Measurements from ENCODE around the gene SND1. TPM values are rescaled to one million over a fixed set of nuclear protein-coding genes. Genes with fewer than 3 reads are reported as not detected.

The SND1 gene
- total RNA-seq, 2 donors from 2014 or later: 131 to 135 TPM

DNA sequence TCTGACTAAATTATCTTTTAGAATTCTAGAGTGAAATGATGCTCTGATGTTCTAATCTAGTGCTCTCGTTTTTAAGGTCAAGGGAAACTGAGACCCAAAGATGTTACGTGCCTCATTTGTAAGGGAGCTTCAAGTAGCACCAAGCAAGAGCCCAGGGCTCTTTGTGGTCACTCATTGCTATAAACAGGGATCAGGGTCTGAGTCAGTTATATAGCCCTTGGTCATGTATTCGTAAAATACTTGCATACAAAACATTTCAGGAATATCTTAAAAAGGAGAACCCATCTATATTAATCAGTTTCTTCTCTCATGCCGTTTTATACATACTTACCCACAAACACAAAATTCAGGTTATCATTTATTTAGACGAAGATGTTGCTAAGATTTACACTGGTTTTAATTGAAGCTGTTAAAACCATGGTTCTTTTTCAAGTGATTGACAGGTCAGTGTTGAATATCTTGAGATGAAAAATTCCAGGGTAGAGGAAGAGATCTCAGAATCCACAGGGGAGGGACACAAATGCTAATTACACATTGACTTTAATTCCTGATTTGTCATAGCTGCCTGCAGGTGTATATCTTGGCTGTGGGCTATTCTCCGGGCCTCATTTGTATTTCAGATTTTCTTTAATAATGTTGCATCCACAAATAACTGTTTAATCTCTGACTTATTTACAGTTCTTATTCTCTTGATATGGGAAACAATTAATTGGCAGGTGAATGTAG is 188.4 kb downstream of the SND1 start:
- intact Hi-C loops (cut with DNase I): no loop called here
- no peak for DNase-seq (ENCODE audit: low spot score)

GRCh38 chr7:127844165-127844564 is 192.2 kb downstream of the SND1 start:
- no peak for DNase-seq (ENCODE audit: low spot score)
- intact Hi-C loops (cut with DNase I): no loop called here

GRCh38 chr7:127844707-127845331 is 192.8 kb downstream of the SND1 start:
- no peak for DNase-seq (ENCODE audit: low spot score)
- intact Hi-C loops (cut with DNase I): no loop called here

GRCh38 chr7:127845522-127846214 is 193.7 kb downstream of the SND1 start:
- intact Hi-C loops (cut with DNase I): no loop called here
- DNase-seq (ENCODE audit: low spot score): no peak

GRCh38 chr7:127847641-127848040 is 195.6 kb downstream of the SND1 start:
- intact Hi-C loops (cut with DNase I): no loop called here
- DNase-seq (ENCODE audit: low spot score): no peak

DNA sequence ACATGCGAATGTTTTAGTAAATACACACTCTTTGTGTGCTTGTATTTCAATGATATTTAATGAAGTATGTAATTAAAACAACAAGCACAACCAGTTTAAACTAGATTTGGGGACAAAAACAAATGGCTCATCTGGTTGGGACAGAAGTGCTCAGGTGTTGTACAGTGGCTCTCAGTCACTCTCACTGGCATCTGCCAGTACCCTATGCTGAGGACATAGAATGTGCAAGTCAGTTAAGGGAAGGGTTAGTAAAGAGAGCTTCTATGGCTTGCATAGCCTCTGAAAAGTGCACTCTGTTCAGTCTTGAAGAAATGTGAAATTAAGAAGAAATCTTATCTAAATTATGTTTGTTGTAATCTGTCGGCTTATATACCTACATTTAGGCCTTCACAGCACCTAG is 196.2 kb downstream of the SND1 start:
- DNase-seq (ENCODE audit: low spot score): no peak
- intact Hi-C loops (cut with DNase I): no loop called here

DNA sequence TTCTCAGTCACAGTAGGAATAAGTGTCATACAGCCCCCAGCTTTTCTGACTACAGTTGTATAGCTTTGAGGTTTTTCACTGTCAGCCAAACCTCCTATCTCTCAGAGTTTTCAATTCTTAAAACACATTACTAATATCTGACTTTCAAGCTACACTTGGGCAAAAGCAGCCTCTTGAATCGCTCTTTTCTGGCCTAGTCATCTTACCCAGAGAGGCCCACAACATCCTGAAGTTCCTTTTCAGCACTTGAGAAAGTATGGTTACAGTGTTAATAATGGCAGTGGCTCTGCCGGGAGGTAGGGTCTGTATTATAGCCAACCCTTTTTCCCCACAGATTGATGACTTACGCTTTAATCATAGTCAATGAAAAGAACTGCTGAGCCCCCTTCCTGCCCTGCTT is 198.2 kb downstream of the SND1 start:
- intact Hi-C loops (cut with DNase I): no loop called here
- no peak for DNase-seq (ENCODE audit: low spot score)

- DNase-seq (ENCODE audit: low spot score): no peak
- intact Hi-C loops (cut with DNase I): no loop called here
Observed at GRCh38 chr7:127854383-127854782, 202.4 kb downstream of the SND1 start.

- intact Hi-C loops (cut with DNase I): no loop called here
- no peak for DNase-seq (ENCODE audit: low spot score)
Observed at GRCh38 chr7:127857464-127857841, 205.5 kb downstream of the SND1 start.

DNA sequence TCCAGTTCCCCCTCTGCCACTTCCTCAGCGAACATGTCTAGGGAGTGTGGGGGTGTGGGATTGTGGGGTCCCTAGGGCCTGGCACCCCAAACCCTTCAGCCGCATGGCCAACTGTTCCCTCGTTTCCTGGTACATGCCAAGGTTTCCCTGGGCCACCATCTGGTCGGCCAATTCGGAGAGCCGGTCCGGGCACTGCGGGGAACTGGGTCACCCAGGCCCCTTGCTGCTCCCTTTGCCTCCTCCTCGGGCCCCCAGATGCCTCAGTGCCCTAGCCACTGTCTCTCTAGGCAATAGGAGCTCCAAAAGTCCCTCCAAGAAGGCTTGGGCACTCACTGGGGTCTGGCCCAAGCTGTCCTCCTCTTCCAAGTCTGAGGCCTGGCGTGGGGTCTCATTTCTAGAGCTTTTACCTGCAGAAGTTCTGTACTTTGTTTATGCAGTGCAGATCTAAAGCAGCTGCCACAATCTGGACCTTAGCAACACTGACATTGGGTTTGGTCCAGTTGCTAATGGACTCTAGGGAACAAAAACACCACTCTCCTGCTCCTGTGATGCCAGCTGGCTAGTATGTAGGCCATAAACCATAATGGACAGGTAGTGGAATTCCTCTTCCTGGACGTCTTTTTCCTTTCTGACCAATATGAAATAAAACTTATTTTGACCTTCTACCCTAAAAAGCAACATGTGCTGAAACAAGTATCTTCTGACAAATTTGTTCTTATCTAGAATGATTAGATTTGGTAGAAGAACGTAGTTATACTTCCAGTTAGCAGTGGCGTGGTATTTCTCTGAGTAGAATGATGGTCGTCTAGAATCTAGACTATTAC is 206.3 kb downstream of the SND1 start:
- intact Hi-C loops (cut with DNase I): no loop called here
- DNase-seq (ENCODE audit: low spot score): no peak

DNA sequence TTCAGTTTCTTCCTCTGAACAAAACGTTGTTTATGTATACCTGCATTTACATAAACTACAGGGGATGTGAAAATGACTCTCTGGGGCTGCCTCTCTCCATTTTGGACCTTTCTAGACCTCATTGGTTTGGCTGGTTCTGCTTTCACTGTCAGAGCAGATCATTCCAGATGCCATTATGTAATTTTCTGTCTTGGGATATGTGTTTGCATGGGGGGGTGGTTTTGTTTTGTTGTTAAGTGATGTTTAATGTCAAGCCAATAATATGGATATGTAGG is 206.9 kb downstream of the SND1 start:
- no peak for DNase-seq (ENCODE audit: low spot score)
- intact Hi-C loops (cut with DNase I): no loop called here

- intact Hi-C loops (cut with DNase I): no loop called here
- no peak for DNase-seq (ENCODE audit: low spot score)
Observed at GRCh38 chr7:127859330-127859729, 207.3 kb downstream of the SND1 start.

GRCh38 chr7:127862525-127862924 is 210.5 kb downstream of the SND1 start:
- DNase-seq (ENCODE audit: low spot score): no peak
- intact Hi-C loops (cut with DNase I): no loop called here

- DNase-seq (ENCODE audit: low spot score): no peak
- intact Hi-C loops (cut with DNase I): no loop called here
Observed at GRCh38 chr7:127863082-127863481, 211.1 kb downstream of the SND1 start.

GRCh38 chr7:127865466-127865865 is 213.5 kb downstream of the SND1 start:
- DNase-seq (ENCODE audit: low spot score): no peak
- intact Hi-C loops (cut with DNase I): no loop called here

DNA sequence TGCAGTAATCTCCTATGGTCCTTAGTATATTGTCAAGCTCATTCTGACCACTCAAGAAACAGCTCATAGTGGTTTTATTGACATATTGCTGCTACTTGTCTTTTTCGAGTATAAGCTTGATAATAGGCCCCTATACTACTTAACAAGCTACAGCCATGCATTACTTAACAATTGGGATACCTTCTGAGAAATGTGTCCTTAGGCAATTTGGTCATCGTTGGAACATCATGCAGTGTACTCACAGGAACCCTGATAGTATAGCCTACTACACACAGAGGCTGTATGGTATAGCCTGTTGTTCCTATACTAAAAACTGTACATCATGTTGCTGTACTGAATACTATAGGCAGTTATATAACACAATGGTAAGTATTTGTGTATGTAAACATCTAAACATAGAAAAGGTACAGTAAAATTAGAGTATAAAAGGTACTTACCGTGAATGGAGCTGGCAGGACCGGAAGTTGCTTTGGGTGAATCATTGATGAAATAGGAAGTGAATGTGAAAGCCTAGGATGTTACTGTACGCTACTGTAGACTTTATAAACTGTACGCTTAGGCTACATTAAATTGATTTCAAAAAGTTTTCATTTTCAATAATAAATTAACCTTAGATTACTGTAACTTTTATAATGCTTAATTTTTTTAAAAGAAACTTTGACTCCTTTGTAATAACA is 218.4 kb downstream of the SND1 start:
- intact Hi-C loops (cut with DNase I): no loop called here
- no peak for DNase-seq (ENCODE audit: low spot score)

DNA sequence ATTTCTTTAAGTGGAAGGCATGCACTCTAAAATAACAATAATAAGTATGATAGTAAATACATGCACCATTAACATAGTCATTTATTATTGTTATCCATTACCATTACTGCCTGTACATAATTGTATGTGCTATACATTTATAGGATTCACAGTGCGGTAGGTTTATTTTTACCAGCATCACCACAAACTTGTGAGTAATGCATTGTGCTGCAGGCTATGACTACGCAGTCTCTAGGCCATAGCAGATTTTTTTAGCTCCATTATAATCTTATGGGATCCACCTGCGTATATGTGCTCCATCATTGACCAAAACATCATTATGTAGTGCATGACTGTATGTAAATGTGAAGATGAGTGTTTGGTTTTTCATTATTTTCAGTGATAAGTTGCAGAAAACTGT is 219.2 kb downstream of the SND1 start:
- intact Hi-C loops (cut with DNase I): no loop called here
- no peak for DNase-seq (ENCODE audit: low spot score)

DNA sequence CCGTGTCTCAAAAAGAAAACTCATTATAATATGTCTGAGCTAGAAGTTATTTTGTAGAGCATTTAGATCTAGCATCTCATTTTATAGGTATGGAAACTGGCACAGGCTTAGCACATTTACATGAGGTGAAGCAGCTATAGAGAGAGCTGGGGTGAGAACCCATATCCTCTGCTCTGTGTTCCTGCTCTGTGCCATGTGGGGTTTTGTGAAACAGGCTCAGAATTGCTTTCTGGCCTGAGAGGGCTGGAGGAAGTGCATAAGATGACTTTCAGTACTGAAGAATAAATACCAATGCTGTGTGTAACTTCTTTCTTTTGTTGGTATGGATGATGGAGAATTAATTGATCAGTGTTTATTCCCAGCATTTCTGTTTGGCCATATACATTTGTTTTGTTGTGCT is 220.1 kb downstream of the SND1 start:
- intact Hi-C loops (cut with DNase I): no loop called here
- no peak for DNase-seq (ENCODE audit: low spot score)

DNA sequence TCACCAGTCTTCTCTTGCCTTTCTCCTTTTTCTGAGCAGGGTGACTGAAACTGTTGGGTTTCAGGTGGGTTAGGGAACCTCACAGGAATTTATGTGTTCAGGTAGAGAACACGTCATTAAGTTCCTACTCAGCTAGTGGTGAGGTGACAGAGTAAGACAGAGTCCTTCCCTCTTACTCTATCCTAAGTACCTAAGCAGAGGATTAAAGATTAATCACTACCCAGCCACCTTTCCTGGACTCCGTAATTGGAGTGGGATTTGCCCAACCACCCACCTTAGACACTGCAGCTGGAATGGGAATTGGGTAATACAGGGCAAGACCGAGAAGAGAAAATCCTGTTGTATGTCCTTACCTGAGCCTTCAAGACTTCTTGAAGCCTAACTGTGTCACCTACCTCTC is 221.2 kb downstream of the SND1 start:
- intact Hi-C loops (cut with DNase I): no loop called here
- DNase-seq (ENCODE audit: low spot score): no peak

All from posterior vena cava (tissue), 2 donors.